Measurements from ENCODE around the gene SLC22A31. TPM values are rescaled to one million over a fixed set of nuclear protein-coding genes. Genes with fewer than 3 reads are reported as not detected.
"Not testable (repeated sequence)": the region's sequence is repeated elsewhere in the genome, so short reads cannot be mapped to it uniquely, and the experiment has no call there.

SLC22A31 gene
- polyA plus RNA-seq, 4 donors = 0.17 to 0.57 (median 0.50) TPM

DNA sequence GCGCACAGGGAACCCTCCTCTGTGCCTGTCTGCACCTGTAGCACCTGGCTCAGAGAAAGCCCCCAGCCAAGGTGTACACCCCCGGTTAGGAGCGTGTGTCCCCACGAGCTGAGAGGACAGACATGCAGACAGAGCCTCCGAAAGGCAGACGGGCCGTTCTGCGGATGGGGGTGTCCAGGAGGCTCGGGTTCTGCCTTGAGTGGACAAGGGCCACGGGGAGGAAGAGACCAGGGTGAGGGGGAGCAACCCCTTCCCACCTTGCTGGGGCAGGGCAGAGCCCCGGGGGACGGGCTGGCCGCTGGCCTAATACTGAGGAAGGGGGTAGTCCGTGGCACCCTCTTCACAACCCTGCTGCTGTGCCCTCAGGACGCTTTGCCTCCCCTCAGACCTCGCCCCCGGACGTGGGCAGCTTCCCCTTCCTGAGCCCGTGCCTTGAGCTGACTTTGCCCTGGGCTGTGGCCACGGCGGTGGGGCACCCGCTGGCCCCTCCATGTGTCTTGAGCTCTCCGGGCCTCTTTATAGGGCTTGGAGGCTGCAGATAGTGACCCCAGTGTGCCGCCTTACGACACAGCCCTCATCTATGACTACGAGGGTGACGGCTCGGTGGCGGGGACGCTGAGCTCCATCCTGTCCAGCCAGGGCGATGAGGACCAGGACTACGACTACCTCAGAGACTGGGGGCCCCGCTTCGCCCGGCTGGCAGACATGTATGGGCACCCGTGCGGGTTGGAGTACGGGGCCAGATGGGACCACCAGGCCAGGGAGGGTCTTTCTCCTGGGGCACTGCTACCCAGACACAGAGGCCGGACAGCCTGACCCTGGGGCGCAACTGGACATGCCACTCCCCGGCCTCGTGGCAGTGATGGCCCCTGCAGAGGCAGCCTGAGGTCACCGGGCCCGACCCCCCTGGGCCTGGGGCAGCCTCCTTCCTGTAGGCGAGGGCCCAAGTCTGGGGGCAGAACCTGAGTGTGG lies 5.7 kb downstream of the SLC22A31 start:
- DNase-seq (ENCODE audit: low read depth in 4 of 4, low spot score in 3 of 4) = no peak

DNA sequence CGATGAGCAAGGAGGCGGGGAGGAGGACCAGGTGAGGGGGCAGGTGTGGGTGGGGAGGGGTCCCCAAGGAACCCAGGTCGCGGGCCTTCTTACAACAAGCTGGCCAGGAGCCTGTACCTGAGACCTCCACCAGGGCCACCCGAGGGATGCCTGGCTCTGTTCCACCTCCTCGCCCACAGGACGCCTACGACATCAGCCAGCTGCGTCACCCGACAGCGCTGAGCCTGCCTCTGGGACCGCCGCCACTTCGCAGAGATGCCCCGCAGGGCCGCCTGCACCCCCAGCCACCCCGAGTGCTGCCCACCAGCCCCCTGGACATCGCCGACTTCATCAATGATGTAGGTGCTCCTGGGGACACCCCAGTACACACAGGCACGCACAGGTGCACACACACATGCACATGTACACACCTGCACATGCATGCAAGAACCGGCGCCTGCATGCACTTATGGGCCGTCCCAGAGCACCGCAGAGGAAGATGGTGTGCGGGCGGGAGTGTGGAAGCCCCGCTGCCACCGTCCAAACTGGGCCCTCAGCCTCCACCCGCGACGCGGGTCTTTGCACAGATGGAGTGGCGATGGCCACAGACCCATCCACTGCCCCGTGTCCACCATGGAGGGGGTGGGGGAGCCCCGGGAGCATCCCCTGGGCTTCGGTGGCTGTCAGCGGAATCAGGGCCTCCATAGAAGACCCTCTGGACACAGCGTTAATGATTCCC lies 6.6 kb downstream of the SLC22A31 start:
- DNase-seq (ENCODE audit: low read depth in 4 of 4, low spot score in 3 of 4) = no peak

DNA sequence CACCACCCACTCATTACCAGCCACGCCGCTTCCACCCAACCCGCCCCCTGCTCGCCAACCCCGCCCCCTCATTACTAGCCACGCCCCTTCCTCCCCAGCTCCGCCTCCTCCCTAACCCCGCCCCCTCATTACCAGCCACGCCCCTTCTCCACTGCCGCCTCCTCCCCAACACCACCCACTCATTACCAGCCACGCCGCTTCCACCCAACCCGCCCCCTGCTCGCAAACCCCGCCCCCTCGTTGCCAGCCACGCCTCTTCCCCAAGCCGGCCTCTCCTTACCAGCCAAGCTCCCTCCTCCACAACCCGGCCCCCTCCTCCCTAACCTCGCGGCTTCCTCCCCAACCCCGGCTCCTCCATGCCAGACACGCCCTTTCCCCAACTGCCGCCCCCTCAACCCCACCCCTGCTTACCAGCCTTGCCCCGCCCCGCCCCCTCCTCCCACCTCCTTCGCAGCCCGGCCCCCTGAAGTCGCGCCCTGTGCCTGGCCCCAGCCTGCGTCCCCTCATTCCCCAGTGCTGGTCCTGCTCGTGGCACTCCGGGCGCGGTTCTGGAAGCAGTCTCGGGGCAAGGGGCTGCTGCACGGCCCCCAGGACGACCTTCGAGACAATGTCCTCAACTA lies 7.3 kb downstream of the SLC22A31 start:
- DNase-seq (ENCODE audit: low read depth in 4 of 4, low spot score in 3 of 4) = no peak

DNA sequence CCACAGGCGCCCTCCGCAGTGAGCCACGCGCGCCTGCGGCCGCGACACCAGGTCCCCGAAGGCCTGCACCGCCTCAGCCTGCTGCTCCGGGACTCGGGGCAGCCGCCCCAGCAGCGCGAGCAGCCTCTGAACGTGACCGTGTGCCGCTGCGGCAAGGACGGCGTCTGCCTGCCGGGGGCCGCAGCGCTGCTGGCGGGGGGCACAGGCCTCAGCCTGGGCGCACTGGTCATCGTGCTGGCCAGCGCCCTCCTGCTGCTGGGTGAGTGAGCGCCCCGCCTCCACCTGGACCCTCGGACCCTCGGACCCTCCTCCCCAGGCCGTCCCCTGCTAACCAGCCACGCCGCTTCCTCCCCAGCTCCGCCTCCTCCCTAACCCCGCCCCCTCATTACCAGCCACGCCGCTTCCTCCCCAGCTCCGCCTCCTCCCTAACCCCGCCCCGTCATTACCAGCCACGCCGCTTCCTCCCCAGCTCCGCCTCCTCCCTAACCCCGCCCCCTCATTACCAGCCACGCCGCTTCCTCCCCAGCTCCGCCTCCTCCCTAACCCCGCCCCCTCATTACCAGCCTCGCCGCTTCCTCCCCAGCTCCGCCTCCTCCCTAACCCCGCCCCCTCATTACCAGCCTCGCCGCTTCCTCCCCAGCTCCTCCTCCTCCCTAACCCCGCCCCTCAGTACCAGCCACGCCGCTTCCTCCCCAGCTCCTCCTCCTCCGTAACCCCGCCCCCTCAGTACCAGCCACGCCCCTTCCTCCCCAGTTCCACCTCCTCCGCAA lies 8.0 kb downstream of the SLC22A31 start:
- not testable (repeated sequence) for DNase-seq (ENCODE audit: low read depth in 4 of 4, low spot score in 3 of 4)

DNA sequence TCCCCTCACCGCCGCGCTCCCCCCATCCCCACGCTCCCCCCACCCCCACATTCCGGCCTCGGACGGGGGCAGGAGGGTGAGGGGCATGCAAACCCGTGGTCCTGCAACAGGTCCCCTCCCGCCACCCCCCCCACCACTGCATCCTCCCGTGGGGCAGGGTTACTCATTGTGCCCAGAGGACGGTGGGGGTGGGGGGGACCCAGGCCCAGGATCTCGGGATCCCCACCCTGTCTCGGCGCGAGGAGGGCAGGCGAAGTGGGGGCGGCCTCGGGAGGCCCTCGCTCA lies 8.5 kb downstream of the SLC22A31 start:
- no peak for DNase-seq (ENCODE audit: low read depth in 4 of 4, low spot score in 3 of 4)

DNA sequence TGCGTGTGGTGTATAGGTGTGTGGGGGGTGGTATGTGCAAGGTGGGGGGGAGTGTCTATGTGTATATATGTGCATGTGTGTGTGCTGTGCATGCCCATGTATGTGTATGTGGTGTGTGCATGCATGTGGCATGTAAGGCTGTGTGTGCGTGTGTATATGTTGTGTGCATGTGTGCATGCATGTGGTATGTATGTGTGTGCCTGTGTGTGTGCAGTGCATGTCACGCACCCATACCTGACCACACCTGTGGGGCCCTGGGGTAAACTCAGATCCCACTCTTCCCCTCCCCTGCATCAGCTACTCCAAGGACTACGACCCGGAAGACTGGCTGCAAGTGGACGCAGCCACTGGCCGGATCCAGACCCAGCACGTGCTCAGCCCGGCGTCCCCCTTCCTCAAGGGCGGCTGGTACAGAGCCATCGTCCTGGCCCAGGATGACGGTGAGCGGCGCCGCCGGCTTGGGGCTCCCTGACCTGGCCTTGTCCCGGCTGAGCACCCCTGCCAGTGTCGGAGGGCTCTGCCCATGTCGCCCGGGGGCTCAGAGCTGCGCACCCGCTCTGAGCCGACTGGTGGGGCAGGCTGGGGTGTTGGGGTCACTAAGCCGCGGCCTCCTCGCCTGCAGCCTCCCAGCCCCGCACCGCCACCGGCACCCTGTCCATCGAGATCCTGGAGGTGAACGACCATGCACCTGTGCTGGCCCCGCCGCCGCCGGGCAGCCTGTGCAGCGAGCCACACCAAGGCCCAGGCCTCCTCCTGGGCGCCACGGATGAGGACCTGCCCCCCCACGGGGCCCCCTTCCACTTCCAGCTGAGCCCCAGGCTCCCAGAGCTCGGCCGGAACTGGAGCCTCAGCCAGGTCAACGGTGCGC lies 9.1 kb downstream of the SLC22A31 start:
- DNase-seq (ENCODE audit: low read depth in 4 of 4, low spot score in 3 of 4) = no peak

DNA sequence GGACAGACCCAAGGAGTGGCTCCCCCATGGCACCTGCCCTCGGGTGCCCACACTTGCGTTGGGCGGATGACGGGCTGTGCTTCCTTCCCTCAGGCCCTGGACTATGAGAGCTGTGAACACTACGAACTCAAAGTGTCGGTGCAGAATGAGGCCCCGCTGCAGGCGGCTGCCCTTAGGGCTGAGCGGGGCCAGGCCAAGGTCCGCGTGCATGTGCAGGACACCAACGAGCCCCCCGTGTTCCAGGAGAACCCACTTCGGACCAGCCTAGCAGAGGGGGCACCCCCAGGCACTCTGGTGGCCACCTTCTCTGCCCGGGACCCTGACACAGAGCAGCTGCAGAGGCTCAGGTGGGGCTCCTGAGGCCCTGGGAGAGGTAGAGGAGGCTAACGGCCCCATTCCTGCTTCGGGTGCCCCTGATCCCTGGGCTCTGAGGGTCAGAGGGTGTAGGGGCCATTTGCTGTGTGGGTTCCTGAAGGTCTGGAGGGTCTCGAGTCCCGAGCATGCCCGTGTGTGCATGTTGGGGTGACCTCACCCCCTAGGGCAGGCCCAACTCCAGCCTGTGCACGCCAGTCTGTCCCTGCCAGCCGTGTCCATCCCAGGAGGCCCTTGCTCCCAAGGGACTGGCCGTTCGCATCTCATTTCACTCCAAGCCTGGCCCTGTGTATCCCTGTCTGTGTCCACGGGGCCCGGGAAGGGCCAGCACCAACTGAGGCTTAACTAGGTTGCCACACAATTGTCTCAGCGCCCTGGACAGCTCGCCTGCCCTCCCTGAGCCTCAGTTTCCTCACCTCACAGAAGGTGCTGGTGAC lies 10.0 kb downstream of the SLC22A31 start:
- DNase-seq (ENCODE audit: low read depth in 4 of 4, low spot score in 3 of 4) = no peak

DNA sequence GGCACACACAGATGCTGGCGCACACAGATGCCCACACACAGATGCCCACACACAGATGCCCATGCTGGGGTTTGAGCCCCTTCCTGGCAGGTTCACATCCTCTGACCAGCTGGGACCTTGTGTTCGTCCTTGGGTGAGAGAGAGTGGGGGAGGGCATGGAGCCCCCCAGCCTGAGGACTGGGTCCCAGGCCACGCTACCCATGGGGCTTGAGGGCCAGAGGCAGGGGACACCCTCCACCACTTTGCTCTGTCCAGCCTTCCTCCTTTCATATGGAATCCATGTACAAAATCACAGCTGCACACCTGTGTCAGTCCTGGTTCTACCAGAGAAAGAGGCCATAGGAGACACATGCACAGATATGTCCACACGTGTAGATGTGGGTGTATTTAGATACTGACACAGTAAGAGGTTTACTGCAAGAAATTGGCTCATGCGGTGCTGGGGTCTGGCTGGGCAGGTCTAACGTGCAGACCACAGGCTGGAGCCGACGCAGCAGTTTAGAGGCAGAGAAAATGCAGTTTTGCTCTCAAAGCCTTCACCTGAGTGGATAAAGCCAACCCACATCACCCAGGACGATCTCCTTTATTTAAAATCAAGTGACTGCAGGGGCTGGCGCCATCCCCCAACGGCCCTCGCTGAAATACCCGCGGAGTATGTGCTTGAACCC lies 10.8 kb downstream of the SLC22A31 start:
- no peak for DNase-seq (ENCODE audit: low read depth in 4 of 4, low spot score in 3 of 4)

DNA sequence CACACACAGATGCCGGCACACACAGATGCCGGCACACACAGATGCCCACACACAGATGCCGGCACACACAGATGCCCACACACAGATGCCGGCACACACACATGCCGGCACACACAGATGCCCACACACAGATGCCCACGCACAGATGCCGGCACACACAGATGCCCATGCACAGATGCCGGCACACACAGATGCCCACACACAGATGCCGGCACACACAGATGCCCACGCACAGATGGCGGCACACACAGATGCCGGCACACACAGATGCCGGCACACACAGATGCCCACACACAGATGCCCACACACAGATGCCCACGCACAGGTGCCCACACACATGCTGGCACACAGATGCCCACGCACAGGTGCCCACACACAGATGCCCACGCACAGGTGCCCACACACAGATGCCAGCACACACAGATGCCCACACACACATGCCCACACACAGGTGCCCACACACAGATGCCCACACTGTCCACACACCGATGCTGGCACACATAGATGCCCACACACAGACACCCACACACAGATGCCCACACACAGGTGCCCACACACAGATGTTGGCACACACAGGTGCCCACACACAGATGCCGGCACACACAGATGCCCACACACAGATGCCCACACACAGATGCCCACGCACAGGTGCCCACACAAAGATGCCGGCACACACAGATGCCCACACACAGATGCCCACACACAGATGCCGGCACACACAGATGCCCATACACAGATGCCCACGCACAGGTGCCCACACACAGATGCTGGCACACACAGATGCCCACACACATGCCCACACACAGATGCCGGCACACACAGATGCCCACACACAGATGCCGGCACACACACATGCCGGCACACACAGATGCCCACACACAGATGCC lies 11.6 kb downstream of the SLC22A31 start:
- not testable (repeated sequence) for DNase-seq (ENCODE audit: low read depth in 4 of 4, low spot score in 3 of 4)

DNA sequence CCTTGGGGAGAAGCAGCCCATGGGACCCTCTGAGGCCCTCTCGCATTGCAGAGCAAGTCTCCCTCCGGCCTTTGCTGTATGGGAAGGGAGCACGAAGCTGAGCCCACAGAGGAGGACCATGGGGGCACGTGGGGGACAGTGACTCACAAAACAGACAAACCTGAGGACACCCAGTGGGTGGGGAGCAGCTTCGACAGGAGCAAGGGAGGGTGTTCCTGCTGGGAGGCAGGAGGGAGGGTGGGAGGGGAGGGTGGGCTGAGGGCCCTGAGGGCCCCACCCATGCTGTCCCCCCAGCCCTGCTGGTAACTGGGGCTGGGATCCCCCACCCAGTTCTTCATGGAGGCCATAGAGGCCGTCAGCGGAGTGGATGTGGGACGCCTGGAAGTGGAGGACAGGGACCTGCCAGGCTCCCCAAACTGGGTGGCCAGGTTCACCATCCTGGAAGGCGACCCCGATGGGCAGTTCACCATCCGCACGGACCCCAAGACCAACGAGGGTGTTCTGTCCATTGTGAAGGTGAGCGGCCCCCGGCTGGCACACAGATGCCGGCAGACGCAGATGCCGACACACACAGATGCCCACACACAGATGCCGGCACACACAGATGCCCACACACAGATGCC lies 12.5 kb downstream of the SLC22A31 start:
- no peak for DNase-seq (ENCODE audit: low read depth in 4 of 4, low spot score in 3 of 4)

DNA sequence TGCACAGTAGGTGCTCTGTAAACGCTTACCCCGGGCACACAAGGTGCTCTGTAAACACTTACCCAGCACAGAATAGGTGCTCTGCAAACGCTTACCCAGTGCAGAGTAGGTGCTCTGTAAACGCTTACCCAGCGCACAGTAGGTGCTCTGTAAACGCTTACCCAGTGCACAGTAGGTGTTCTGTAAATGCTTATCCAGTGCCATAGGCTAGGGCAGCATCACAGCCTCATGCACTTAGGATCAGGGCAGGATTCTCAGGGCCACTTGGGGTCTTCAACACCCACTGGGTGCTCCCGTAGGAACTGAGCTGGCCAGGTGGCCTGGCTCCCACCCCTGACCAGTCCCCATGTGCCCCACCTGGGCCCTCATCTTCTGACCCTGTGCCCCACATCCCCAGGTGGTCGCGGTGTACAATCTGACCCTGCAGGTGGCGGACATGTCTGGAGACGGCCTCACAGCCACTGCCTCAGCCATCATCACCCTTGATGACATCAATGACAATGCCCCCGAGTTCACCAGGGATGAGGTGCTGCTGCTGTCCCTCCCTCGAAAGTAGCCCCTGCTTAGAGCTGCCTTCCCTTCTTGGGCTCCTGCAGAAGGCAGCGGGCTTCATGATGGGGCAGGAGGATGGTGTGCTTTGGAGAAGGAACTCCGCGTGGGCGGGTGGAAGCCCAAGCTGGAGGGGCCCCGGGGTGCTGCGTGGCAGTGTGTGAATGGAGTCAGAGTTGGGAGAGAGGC lies 13.1 kb downstream of the SLC22A31 start:
- no peak for DNase-seq (ENCODE audit: low read depth in 4 of 4, low spot score in 3 of 4)

DNA sequence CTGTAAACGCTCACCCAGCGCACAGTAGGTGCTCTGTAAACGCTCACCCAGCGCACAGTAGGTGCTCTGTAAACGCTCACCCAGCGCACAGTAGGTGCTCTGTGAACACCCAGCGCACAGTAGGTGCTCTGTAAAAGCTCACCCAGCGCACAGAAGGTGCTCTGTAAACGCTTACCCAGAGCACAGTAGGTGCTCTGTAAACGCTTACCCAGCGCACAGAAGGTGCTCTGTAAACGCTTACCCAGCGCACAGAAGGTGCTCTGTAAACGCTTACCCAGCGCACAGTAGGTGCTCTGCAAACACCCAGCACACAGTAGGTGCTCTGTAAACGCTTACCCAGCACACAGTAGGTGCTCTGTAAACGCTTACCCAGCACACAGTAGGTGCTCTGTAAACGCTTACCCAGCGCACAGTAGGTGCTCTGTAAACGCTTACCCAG lies 13.7 kb downstream of the SLC22A31 start:
- not testable (repeated sequence) for DNase-seq (ENCODE audit: low read depth in 4 of 4, low spot score in 3 of 4)

DNA sequence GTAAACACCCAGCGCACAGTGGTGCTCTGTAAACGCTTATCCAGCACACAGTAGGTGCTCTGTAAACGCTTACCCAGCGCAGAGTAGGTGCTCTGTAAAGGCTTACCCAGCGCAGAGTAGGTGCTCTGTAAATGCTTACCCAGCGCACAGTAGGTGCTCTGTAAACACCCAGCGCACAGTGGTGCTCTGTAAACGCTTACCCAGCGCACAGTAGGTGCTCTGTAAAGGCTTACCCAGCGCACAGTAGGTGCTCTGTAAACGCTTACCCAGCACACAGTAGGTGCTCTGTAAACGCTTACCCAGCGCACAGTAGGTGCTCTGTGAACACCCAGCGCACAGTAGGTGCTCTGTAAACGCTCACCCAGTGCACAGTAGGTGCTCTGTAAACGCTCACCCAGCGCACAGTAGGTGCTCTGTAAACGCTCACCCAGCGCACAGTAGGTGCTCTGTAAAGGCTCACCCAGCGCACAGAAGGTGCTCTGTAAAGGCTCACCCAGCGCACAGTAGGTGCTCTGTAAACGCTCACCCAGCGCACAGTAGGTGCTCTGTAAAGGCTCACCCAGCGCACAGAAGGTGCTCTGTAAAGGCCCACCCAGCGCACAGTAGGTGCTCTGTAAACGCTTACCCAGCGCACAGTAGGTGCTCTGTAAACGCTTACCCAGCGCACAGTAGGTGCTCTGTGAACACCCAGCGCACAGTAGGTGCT lies 14.3 kb downstream of the SLC22A31 start:
- not testable (repeated sequence) for DNase-seq (ENCODE audit: low read depth in 4 of 4, low spot score in 3 of 4)

DNA sequence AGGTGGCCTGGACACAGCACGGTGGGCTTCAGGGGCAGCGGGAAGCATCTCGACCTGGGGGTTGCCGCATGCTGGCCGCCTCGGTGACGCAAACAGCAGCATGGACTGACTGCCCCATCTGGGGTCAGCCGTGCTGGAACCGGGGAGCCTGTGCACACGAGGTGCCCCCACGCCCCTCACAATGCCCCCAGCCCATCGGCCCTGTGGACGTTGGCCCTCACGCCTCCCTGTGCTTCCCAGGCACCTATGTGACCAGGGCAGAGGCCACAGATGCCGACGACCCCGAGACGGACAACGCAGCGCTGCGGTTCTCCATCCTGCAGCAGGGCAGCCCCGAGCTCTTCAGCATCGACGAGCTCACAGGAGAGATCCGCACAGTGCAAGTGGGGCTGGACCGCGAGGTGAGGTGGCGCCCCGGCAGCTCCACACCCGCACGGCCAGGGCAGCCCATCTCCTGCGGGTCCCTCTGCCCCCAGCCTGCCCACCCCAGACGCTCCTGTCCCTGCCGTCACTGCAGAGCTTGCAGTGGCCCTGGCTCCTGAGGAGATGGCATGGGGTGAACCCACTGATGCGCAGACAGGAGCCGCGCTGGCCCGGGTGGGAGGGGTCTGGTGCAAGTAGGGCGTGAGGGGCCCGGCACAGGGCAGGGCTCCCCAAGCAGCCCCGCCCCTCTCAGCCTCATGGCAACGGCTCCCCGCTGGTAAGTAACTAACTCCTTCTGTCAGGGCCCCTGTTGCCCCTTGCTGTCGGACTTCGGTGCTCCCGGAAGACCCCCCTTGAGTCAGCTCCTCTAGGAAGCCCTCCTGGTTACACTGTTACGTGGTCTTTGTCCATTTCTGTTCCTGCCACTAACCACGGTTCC lies 15.2 kb downstream of the SLC22A31 start:
- DNase-seq (ENCODE audit: low read depth in 4 of 4, low spot score in 3 of 4) = no peak

DNA sequence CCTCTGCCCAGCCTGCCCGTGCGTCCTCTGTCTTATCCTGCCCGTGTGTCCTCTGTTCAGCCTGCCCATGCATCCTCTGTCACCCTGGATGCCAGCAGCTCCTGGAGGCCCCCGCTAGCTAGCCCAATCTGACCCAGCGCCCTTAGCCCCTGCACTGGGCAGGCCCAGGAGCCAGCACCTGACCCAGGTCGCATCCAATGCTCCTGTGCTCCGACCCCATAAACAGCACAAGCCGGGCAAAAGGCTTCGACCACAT lies 15.7 kb downstream of the SLC22A31 start:
- DNase-seq (ENCODE audit: low read depth in 4 of 4, low spot score in 3 of 4) = no peak
